GM13977 (cell line): ENCODE measurements around the gene IQCM.

ENCODE experiments used
- DNase-seq: peaks from one replicate; pipeline ENCODE4 v3.0.0; 2012; ENCODE audit warnings: low spot score
- CTCF ChIP-seq: IDR thresholded peaks from 2 replicates; pipeline ENCODE4 v1.5.1; 2012; ENCODE audit warnings: mild to moderate bottlenecking, control low read depth; ENCODE audit not compliant: insufficient read depth; ENCODE audit errors: extremely low read depth, missing control alignments
- in situ Hi-C: fragments of 300-500 bp; cut with MboI; formaldehyde crosslinking; loops from one replicate; pipeline ENCODE4 v1.12.0; 2022; ENCODE audit warnings: low sequenced_read_pairs, low pct_unique_long_range_greater_than_20kb, mixed read lengths, inconsistent platforms; ENCODE audit not compliant: unreplicated experiment

Gene IQCM

GRCh38 chr4:149328161-149328560, 487.5 kb downstream of the IQCM start:
- no peak for DNase-seq
- in situ Hi-C loops: no loop called here
- TF ChIP-seq CTCF: no peak

GRCh38 chr4:149322203-149322602, 493.4 kb downstream of the IQCM start:
- DNase-seq: no peak
- TF ChIP-seq CTCF: no peak
- in situ Hi-C loops: no loop called here

GRCh38 chr4:149321438-149321837, 494.2 kb downstream of the IQCM start:
- DNase-seq: no peak
- TF ChIP-seq CTCF: no peak
- in situ Hi-C loops: no loop called here

GRCh38 chr4:149311076-149311475, 504.6 kb downstream of the IQCM start:
- in situ Hi-C loops: no loop called here
- no peak for TF ChIP-seq CTCF
- no peak for DNase-seq

GRCh38 chr4:149306537-149306936, 509.1 kb downstream of the IQCM start:
- DNase-seq: no peak
- TF ChIP-seq CTCF: no peak
- in situ Hi-C loops: no loop called here
